Superior temporal gyrus (tissue), 1 donor: ENCODE data around the gene ZNF701.
"Not testable (repeated sequence)": the region's sequence is repeated elsewhere in the genome, so short reads cannot be mapped to it uniquely, and the experiment has no call there.

Experiments used
- DNase-seq: peaks from one replicate; pipeline ENCODE4 v3.0.0-alpha.2; 2016; ENCODE audit errors: extremely low spot score

ZNF701 gene

GRCh38 chr19:52570000-52570861 is at the start of gene ZNF701:
TSS of gene ZNF701 (plus strand) at chr19:52570287. CDS start at chr19:52574148, 3,861 bp downstream.
- peak; percentile 96 for DNase-seq

GRCh38 chr19:52522551-52522950 is 47.5 kb upstream of the ZNF701 start:
- no peak for DNase-seq

- DNase-seq: no peak
These were observed 46.0 kb upstream of the ZNF701 start for GRCh38 chr19:52524086-52524485.

- DNase-seq: peak; percentile 82
These were observed 42.7 kb upstream of the ZNF701 start, which contains the start of gene ZNF808 for GRCh38 chr19:52527134-52527955. TSS of gene ZNF808 (plus strand) at chr19:52527668. CDS start at chr19:52543285, 15,617 bp downstream.

GRCh38 chr19:52527956-52528351 is 42.1 kb upstream of the ZNF701 start:
- no peak for DNase-seq

DNA sequence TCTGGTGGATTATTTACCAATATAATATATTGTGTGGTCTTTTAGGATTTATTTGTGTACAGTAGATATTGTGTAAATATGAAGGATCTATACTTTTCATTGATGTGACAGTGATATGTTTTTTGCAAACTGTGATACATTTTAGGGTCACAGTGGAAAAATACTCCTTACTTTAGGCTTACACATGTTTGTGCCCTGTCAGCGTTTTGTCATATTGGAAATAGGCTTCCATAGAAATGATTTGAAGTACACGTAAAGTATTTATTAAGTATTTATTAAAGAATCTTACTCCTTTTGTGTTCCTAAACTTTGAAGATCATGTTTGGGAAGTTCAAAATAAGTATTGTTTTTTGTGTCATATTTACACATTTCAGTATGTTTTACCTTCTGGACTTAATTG is 37.6 kb upstream of the ZNF701 start:
- no peak for DNase-seq

DNA sequence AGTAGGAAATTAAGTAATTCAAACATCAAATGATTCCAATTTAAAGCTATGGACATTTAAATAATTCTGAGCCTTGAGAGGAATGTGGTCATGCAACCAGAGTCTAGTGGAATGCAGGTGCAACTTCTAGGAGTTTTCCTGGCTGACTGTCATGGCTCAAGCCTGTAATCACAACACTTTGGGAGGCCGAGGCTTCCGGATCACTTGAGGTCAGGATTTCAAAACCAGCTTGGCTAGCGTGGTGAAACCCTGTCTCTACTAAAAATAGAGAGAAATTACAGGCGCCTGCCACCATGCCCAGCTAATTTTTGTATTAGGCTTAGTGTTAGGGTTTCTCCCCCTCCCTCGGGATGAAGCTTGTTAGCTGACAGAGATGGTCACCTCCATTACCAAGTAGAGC is 36.2 kb upstream of the ZNF701 start:
- no peak for DNase-seq

- not testable (repeated sequence) for DNase-seq
These were observed 34.7 kb upstream of the ZNF701 start for GRCh38 chr19:52535385-52535770.

GRCh38 chr19:52535771-52536447 is 34.2 kb upstream of the ZNF701 start:
- DNase-seq: peak; percentile 33

DNA sequence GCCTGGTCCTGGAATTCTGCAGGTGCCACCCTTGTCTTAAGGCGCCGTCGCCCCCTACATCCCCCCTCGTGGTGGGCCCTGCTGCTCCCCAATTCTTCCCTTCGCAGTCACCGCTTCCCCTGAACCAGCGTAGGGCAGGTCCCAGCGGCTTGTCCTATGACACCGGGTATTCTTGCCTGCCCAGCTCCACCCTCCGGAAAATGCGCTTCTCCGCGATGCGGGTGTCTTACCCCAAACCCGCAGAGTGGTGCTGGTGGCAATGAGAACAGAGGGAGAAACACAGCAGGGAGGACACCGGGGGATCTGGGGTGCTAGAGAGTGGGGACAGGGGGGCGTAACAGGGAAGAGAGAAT is 33.7 kb upstream of the ZNF701 start:
- DNase-seq: no peak

- not testable (repeated sequence) for DNase-seq
These were observed 31.3 kb upstream of the ZNF701 start for GRCh38 chr19:52538815-52539214.

GRCh38 chr19:52541176-52541575 is 28.9 kb upstream of the ZNF701 start:
- not testable (repeated sequence) for DNase-seq

GRCh38 chr19:52541608-52542007 is 28.5 kb upstream of the ZNF701 start:
- no peak for DNase-seq

GRCh38 chr19:52542541-52542940 is 27.5 kb upstream of the ZNF701 start:
- DNase-seq: not testable (repeated sequence)

GRCh38 chr19:52542984-52543664 is 27.0 kb upstream of the ZNF701 start:
- DNase-seq: no peak

DNA sequence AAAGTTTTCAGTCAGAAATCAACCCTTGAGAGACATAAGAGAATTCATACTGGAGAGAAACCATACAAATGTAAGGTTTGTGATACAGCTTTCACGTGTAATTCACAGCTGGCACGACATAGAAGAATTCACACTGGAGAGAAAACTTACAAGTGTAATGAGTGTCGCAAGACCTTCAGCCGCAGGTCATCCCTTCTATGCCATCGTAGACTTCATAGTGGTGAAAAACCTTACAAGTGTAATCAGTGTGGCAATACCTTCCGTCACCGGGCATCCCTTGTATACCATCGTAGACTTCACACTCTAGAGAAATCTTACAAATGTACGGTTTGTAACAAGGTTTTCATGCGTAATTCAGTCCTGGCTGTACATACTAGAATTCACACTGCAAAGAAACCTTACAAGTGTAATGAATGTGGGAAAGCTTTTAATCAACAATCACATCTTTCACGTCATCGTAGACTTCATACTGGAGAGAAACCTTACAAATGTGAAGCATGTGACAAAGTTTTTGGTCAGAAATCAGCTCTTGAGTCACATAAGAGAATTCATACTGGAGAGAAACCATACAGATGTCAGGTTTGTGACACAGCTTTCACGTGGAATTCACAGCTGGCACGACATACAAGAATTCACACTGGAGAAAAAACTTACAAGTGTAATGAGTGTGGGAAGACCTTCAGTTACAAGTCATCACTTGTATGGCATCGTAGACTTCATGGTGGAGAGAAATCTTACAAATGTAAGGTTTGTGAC is 15.7 kb upstream of the ZNF701 start:
- no peak for DNase-seq

- no peak for DNase-seq
These were observed 12.7 kb upstream of the ZNF701 start for GRCh38 chr19:52557231-52557995.

DNA sequence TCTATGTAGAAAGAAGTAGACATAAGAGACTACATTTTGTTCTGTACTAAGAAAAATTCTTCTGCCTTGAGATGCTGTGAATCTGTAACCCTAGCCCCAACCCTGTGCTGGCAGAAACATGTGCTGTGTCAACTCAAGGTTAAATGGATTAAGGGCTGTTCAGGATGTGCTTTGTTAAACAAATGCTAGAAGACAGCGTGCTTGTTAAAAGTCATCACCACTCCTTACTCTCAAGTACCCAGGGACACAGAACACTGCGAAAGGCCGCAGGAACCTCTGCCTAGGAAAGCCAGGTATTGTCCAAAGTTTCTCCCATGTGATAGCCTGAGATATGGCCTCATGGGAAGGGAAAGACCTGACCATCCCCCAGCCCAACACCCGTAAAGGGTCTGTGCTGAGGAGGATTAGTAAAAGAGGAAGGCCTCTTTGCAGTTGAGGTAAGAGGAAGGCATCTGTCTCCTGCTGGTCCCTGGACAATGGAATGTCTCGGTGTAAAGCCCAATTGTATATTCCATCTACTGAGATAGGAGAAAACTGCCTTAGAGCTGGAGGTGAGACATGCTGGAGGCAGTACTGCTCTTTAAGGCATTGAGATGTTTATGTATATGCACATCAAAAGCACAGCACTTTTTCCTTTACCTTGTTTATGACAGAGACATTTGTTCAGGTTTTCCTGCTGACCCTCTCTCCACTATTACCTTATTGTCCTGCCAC is 11.2 kb upstream of the ZNF701 start:
- not testable (repeated sequence) for DNase-seq

- not testable (repeated sequence) for DNase-seq
These were observed 8.5 kb upstream of the ZNF701 start for GRCh38 chr19:52561611-52562010.
